ENCODE measurements around the gene NCOR2. TPM values are rescaled to one million over a fixed set of nuclear protein-coding genes. Genes with fewer than 3 reads are reported as not detected.

Gene NCOR2
- total and polyA plus RNA-seq, 11 donors, result 62.1 to 184 (median 127) TPM

DNA sequence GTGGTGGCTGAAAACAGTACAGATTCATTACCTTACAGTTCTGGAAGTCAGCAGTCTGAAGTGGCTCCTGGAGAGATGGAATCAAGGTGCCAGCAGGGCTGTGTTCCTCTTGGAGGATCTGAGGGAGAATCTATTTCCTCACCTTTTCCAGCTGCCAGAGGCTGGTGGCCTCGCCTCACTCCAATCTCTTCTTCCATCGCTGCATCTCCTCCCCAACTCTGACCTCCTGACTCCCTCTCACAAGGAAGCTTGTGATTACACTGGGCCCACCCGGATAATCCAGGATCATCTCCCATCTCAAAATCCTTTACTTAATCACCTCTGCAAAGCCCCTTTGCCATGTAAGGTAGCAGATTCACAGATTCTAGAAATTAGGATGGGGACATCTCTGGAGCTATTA, 11.4 kb upstream of the NCOR2 start:
- H3K9me3 ChIP-seq, result peaks cover 0 to 14% (median 3%) of the 10 kb centered on the region in 12 donors
- no peaks in the 10 kb centered on the region for H3K27me3 ChIP-seq
- intact Hi-C loops (cut with DNase I), result loop anchor here in 2 of 10 donors (5.0 to 10.0 kb wide), 2 partner anchors 38 to 46 kb away; no protein-coding TSS in a partner anchor
- DNase-seq, result no peak
- H3K4me3 ChIP-seq, result no peak overlapping the region
- no peaks in the 10 kb centered on the region for H3K36me3 ChIP-seq
- H3K4me1 ChIP-seq, result peaks cover 0 to 11% (median 7%) of the 10 kb centered on the region in 12 donors
- no peak for ATAC-seq
- TF ChIP-seq, protein P1, sequence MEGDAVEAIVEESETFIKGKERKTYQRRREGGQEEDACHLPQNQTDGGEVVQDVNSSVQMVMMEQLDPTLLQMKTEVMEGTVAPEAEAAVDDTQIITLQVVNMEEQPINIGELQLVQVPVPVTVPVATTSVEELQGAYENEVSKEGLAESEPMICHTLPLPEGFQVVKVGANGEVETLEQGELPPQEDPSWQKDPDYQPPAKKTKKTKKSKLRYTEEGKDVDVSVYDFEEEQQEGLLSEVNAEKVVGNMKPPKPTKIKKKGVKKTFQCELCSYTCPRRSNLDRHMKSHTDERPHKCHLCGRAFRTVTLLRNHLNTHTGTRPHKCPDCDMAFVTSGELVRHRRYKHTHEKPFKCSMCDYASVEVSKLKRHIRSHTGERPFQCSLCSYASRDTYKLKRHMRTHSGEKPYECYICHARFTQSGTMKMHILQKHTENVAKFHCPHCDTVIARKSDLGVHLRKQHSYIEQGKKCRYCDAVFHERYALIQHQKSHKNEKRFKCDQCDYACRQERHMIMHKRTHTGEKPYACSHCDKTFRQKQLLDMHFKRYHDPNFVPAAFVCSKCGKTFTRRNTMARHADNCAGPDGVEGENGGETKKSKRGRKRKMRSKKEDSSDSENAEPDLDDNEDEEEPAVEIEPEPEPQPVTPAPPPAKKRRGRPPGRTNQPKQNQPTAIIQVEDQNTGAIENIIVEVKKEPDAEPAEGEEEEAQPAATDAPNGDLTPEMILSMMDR (IDR thresholded peaks at IDR 0.05), result no peak
- no peak for TF ChIP-seq POLR2A (IDR thresholded peaks at IDR 0.05)
- no peak overlapping the region for H3K27ac ChIP-seq
- 83 to 96% (median 94%) methylated on average over 3 of the region's 3 CpGs for WGBS, 4 donors

DNA sequence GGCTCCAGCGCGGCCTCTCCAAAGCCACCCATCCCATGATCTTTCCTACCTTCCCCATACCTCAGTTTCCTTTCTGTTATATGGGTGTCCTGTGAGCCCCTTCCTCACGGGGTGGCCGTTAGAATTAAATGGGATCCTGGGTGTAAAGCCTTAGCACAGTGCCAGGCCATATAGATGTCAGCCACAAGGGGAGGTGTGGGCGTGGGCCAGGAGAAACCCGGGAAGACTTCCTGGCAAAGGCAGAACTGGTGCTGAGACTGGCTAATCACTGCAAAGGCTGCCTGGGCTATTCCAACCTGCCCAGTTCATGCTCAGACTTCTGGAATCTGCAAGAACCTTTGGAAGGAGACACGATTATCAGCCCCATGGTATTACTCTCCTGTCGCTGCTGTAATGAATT, 11.0 kb upstream of the NCOR2 start:
- H3K4me1 ChIP-seq, result peaks cover 0 to 11% (median 7%) of the 10 kb centered on the region in 12 donors
- 92 to 97% (median 94%) methylated on average over 8 of the region's 8 CpGs for WGBS, 4 donors

DNA sequence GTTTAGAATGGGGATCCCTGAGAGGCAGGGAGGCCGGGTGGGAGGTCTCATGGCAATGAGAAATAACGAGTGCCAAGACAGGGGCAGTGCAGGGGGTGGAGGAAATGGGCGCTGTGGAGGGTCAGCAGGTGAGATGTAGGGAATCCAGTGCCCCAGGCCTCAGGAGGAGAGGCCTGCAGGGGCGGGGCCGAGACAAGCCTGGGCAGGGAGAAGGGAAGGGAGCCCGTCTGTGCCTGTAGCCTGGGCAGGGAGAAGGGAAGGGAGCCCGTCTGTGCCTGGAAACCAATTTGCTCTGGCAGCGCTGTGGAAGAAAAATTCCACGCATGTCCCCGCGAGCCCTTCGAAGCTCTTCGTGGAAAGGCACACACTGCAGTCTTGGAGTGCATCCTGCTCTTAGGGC, 10.6 kb upstream of the NCOR2 start:
- no peak for ATAC-seq
- 91 to 95% (median 94%) methylated on average over 13 of the region's 13 CpGs for WGBS, 4 donors

More for the DNA sequence above, 11.0 kb upstream of the NCOR2 start:
- peaks cover 0 to 14% (median 3%) of the 10 kb centered on the region in 12 donors for H3K9me3 ChIP-seq
- H3K27me3 ChIP-seq, result no peaks in the 10 kb centered on the region
- intact Hi-C loops (cut with DNase I), result loop anchor here in 2 of 10 donors (5.0 to 10.0 kb wide), 2 partner anchors 39 to 46 kb away; no protein-coding TSS in a partner anchor
- no peak overlapping the region for H3K27ac ChIP-seq
- no peak for TF ChIP-seq POLR2A (IDR thresholded peaks at IDR 0.05)
- TF ChIP-seq, protein P1 (IDR thresholded peaks at IDR 0.05), result no peak
- H3K4me3 ChIP-seq, result no peak overlapping the region
- H3K36me3 ChIP-seq, result no peaks in the 10 kb centered on the region
- DNase-seq (no peak), ATAC-seq (no peak)

DNA sequence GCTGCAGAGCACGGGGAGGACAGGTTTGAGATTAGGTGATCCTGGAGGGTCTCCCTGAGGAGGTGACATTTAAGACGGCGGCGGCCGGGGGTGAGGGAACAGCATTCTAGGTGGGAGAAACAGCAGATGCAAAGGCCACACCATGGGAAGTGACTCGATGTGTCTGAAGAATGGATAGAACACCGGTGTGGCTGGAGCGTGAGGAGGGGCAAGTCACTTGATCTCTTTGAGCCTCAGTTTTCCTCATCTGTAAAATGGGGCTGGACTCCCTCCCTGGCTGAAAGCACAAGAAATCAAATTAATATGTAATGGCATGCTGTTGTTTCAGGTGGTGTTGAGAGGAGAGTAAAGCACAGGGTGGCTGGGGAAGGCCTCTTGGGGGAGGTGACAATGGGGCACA, 10.0 kb upstream of the NCOR2 start:
- peaks cover 0 to 14% (median 3%) of the 10 kb centered on the region in 12 donors for H3K9me3 ChIP-seq
- H3K27me3 ChIP-seq, result no peaks in the 10 kb centered on the region
- peaks cover 0 to 7% (median 6%) of the 10 kb centered on the region in 12 donors for H3K4me1 ChIP-seq
- H3K27ac ChIP-seq, result no peak overlapping the region
- intact Hi-C loops (cut with DNase I), result loop anchor here in 2 of 10 donors (5.0 to 10.0 kb wide), 2 partner anchors 40 to 47 kb away; no protein-coding TSS in a partner anchor
- no peak for TF ChIP-seq POLR2A (IDR thresholded peaks at IDR 0.05)
- TF ChIP-seq, protein P1 (IDR thresholded peaks at IDR 0.05), result no peak
- no peaks in the 10 kb centered on the region for H3K36me3 ChIP-seq
- DNase-seq (no peak), ATAC-seq (no peak)
- no peak overlapping the region for H3K4me3 ChIP-seq
- 87 to 97% (median 96%) methylated on average over 8 of the region's 8 CpGs for WGBS, 4 donors

More for the DNA sequence above, 10.6 kb upstream of the NCOR2 start:
- no peak for DNase-seq
- Histone ChIP-seq H3K36me3 (no peaks in the 10 kb centered on the region), H3K9me3 (peaks cover 0 to 14% (median 3%) of the 10 kb centered on the region in 12 donors), H3K27ac (no peak overlapping the region), H3K4me3 (no peak overlapping the region), H3K4me1 (peaks cover 0 to 11% (median 7%) of the 10 kb centered on the region in 12 donors), H3K27me3 (no peaks in the 10 kb centered on the region)
- TF ChIP-seq POLR2A (IDR thresholded peaks at IDR 0.05), result no peak
- TF ChIP-seq, protein P1 (IDR thresholded peaks at IDR 0.05), result no peak
- intact Hi-C loops (cut with DNase I), result loop anchor here in 2 of 10 donors (5.0 to 10.0 kb wide), 2 partner anchors 39 to 47 kb away; no protein-coding TSS in a partner anchor

Data from heart left ventricle (tissue), 16 donors.